22Rv1 (cell line): Measurements from ENCODE around the gene SUPT3H.
A peak's percentile ranks its signal among the peaks of the same experiment; 100 is the strongest.

Experiments
- H3K27ac ChIP-seq: fragments of 450-650 bp; 2 replicates; pipeline ENCODE4 v1.5.1; 2017
- ZFX ChIP-seq: fragments of 450-650 bp; IDR thresholded peaks from 2 replicates; pipeline ENCODE4 v1.6.1; 2017; ENCODE audit warnings: antibody characterized with exemption, borderline replicate concordance
- TF ChIP-seq, protein P1 (sequence below): fragments of 450-650 bp; IDR thresholded peaks from 2 replicates; pipeline ENCODE4 v1.5.1; 2017; ENCODE audit warnings: mild to moderate bottlenecking

Gene SUPT3H

DNA sequence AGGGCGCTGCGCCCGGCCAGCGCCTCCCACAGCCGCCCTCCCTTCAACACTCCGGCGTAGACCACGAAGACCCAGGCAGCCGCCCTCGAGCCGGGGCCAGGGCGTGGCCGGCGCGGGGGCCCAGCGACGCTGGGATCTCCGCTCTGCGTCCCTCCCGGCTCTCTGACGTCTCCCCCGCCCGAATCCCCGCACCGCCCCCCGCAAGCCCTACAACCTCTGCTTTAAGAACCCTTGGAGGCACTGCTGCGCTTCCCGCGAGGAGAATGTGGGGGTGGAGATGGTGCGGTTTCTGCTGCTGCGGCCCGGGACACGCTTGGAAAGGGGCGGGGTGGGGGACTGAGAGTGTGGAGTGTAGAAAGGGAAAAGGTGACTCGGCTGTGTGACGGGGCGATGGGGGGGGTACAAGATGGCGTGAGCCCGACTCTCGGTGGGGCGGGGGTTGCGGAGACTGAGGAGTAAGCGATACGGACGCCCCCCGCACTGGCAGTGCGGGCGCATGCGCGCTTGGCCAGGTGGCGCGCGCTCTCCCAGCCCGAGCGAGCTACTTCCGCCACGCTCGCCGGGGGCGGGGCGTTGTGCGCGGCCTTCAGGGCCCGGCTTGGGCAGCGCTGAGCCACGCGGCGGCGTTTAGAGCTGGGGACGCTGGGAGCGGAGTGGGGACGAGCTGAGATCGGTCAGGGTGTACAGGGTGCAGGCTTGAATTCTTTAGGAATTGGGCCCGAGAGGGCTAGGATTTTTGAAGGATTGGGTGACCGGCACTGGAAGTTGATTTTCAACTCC is at the start of gene SUPT3H:
Gene SUPT3H, minus strand, starts transcription at position 381 of the 780 bp plus-strand sequence.
- peak within 1 kb of the TSS; percentile 79 for H3K27ac ChIP-seq
- TF ChIP-seq ZFX, result no peak
- TF ChIP-seq, protein P1, sequence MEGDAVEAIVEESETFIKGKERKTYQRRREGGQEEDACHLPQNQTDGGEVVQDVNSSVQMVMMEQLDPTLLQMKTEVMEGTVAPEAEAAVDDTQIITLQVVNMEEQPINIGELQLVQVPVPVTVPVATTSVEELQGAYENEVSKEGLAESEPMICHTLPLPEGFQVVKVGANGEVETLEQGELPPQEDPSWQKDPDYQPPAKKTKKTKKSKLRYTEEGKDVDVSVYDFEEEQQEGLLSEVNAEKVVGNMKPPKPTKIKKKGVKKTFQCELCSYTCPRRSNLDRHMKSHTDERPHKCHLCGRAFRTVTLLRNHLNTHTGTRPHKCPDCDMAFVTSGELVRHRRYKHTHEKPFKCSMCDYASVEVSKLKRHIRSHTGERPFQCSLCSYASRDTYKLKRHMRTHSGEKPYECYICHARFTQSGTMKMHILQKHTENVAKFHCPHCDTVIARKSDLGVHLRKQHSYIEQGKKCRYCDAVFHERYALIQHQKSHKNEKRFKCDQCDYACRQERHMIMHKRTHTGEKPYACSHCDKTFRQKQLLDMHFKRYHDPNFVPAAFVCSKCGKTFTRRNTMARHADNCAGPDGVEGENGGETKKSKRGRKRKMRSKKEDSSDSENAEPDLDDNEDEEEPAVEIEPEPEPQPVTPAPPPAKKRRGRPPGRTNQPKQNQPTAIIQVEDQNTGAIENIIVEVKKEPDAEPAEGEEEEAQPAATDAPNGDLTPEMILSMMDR, result no peak

DNA sequence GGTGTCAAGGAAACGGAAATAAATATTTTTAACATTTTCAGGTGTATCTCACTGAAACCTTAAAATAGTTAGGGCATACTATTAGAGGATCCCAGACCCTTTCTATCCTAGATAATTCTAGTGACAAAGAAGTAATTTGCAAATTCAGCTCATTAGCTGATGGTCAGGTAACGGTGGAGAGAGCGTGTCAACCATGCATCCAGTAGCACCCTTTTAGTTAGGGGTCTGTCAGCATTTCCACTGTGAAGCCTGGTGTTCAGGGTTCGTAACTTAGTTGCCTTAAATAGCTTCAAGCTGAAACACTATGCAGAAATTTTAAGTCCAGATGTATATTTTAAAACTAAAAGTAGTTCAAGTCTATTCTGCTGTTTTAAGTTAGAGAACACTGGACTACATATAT is 48.5 kb upstream of the SUPT3H start:
- H3K27ac ChIP-seq, result no peak overlapping the region
- TF ChIP-seq, protein P1, result no peak
- no peak for TF ChIP-seq ZFX

DNA sequence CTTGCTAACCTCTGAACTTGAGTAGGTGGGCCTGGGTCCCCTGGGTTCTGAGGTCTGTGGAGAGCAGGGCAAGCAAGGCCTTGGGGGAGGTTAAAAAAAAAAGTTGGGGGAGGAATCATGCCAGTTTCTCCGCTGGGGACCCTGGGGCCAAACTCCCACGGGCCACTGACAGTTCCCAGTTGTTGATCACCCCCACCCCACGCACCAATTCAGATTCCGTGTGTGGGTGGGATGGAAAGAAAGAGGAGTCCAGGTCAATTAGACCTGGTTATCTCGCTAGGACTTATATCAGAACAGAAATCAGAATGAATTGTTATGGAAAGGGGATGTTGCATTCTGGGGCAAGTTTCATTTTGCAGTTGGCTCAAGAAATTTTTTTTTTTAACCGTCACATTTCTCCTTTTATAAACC is 46.7 kb upstream of the SUPT3H start:
- TF ChIP-seq, protein P1, result no peak
- TF ChIP-seq ZFX, result no peak
- H3K27ac ChIP-seq, result no peak overlapping the region

DNA sequence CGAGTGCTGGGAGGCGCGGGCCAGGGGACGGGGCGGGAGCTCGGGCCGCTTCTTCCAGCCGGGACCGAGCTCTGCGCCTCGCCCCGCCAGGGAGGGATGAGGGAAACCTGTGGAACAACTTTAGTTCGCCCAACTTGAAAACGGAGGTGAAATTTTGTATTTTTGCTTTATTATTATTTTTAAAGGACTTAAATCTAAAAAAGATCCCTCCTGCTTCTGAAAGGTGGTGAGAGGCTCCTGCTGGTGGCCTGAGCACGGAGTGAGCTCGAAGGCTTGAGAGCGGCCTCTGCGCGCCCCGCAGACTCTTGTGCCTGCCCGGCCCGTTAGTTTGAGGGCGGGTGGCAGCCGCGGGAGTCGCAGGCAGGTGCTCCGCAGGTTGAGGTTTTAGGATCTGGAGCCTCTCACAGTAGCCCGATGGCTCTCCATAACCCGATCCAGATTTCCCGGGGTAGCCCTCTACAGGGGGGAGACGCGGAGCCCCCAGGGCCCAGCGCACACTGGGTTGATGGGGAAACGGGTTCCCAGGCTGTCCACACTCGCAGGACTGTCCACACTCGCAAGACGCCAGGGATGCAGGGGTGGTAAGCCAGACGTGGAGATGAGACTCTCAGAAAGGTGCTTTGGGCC is 46.2 kb upstream of the SUPT3H start:
- TF ChIP-seq, protein P1, result no peak
- TF ChIP-seq ZFX, result no peak
- no peak overlapping the region for H3K27ac ChIP-seq

DNA sequence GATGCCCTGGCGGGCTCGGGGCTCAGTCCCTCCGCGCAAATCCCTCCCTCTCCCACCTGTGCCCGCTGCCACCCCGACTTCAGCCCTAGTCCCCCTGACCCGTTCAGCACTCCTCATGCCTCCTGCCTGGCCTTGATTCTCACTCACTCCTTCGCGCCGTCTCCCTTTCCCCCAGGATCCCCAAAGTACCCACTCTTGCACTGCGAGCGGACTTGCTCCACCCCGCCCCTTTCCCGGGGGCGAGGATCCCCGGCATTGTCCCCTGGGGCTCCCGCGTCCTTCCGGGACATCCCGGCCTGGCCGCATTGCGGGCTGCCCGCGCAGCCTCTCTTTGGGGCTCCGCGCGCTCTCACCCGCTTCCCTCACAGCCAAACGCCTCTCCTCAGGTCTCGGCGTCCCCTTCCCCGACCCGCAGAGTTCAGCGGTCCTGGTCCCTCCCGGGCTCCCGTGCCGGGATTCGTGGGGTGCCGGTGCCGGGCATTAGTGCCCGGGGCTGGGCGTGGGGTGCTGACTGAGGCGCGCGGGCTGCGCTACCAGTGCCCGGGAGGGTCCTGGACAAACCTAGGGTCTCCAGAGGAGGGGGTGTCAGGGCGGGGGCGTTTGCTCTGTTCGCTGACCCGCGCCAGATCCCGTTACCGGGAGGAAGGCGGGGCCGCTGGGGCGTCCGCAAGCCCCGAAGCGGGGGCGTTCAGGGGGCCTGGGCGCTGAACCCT is 45.5 kb upstream of the SUPT3H start:
- no peak for TF ChIP-seq ZFX
- TF ChIP-seq, protein P1, result no peak
- no peak overlapping the region for H3K27ac ChIP-seq

DNA sequence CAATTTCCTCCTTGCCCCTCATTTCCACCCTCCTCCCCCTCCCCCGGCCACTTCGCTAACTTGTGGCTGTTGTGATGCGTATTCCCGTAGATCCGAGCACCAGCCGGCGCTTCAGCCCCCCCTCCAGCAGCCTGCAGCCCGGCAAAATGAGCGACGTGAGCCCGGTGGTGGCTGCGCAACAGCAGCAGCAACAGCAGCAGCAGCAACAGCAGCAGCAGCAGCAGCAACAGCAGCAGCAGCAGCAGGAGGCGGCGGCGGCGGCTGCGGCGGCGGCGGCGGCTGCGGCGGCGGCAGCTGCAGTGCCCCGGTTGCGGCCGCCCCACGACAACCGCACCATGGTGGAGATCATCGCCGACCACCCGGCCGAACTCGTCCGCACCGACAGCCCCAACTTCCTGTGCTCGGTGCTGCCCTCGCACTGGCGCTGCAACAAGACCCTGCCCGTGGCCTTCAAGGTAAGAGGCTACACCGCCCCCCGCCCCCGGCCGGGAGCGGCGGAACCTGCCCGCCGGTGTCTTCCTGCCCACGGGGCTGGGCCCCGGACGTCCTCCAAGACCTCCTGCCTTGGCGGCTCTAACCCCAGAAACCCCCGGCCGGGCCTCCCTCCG is 44.9 kb upstream of the SUPT3H start:
- no peak overlapping the region for H3K27ac ChIP-seq
- TF ChIP-seq, protein P1, result no peak
- TF ChIP-seq ZFX, result no peak
